ENCODE data around the gene ATP2B1.

- TF ChIP-seq CTCF (IDR thresholded peaks at IDR 0.05) (no peak), ZFX (IDR thresholded peaks at IDR 0.05; ENCODE audit: borderline replicate concordance) (no peak)
Observed at GRCh38 chr12:89661706-89662330, 46.8 kb downstream of the ATP2B1 start.
